Common myeloid progenitor, CD34-positive (primary cell): Measurements from ENCODE around the gene SCN11A.

Experiments used
- CTCF ChIA-PET: fragments of 350-600 bp; sonication (Branson Sonifier 250); formaldehyde crosslinking; loops from one replicate; lab custom pipeline; 2021; ENCODE audit warnings: antibody characterized with exemption; lab: Charles Lee
- POLR2A ChIA-PET: fragments of 350-600 bp; sonication (Branson Sonifier 250); formaldehyde crosslinking; loops from one replicate; lab custom pipeline; 2021; ENCODE audit warnings: antibody characterized with exemption; lab: Charles Lee
- DNase-seq, 3 donors: peaks; one replicate each; pipeline versions ENCODE4 v3.0.0 to v3.0.0-alpha.2; 2013
- H3K27ac ChIP-seq, 2 experiments: 1 replicate in 1 of 2; 2 replicates in 1 of 2; pipeline ENCODE4 v1.7.0; 2013; ENCODE audit warnings: inconsistent platforms in 2 of 2, low read length in 2 of 2, mild to moderate bottlenecking in 2 of 2, low read depth in 1 of 2, moderate library complexity in 1 of 2; ENCODE audit not compliant: severe bottlenecking in 2 of 2, insufficient read depth in 1 of 2, poor library complexity in 1 of 2
- H3K27me3 ChIP-seq, 5 experiments: replicated peaks in 2 of 5; 1 replicate in 3 of 5; 2 replicates in 2 of 5; pipeline versions ENCODE4 v1.6.1 to v1.7.0; 2013; ENCODE audit warnings: low read length in 4 of 5, mild to moderate bottlenecking in 2 of 5, moderate library complexity in 2 of 5, inconsistent platforms in 1 of 5; ENCODE audit not compliant: insufficient read depth in 5 of 5, control insufficient read depth in 4 of 5
- H3K36me3 ChIP-seq, 4 experiments: 1 replicate in 2 of 4; 2 replicates in 2 of 4; pipeline versions ENCODE4 v1.6.1 to v1.7.0; 2013; ENCODE audit warnings: low read length in 3 of 4, control low read depth in 1 of 4, mild to moderate bottlenecking in 1 of 4; ENCODE audit not compliant: control insufficient read depth in 4 of 4, insufficient read depth in 4 of 4
- H3K4me1 ChIP-seq, 4 experiments: 1 replicate in 3 of 4; 2 replicates in 1 of 4; pipeline versions ENCODE4 v1.6.1 to v1.7.1; 2013; ENCODE audit warnings: low read length in 3 of 4, mild to moderate bottlenecking in 3 of 4, control low read depth in 1 of 4, inconsistent platforms in 1 of 4, moderate library complexity in 1 of 4; ENCODE audit not compliant: control insufficient read depth in 4 of 4, insufficient read depth in 4 of 4; ENCODE audit errors: control extremely low read depth in 1 of 4
- H3K4me3 ChIP-seq, 7 experiments: 1 replicate in 4 of 7; 2 replicates in 3 of 7; pipeline versions ENCODE4 v1.5.1 to v1.7.0; 2013; ENCODE audit warnings: mild to moderate bottlenecking in 7 of 7, low read length in 6 of 7, moderate library complexity in 6 of 7, inconsistent platforms in 2 of 7, low read depth in 2 of 7, control low read depth in 1 of 7; ENCODE audit not compliant: insufficient read depth in 4 of 7, control insufficient read depth in 1 of 7; ENCODE audit errors: extremely low read depth in 1 of 7
- H3K9me3 ChIP-seq, 5 experiments: 1 replicate in 4 of 5; 2 replicates in 1 of 5; pipeline versions ENCODE4 v1.6.1 to v1.7.1; 2013; ENCODE audit warnings: low read length in 4 of 5, mild to moderate bottlenecking in 2 of 5, inconsistent platforms in 1 of 5, low read depth in 1 of 5, moderate library complexity in 1 of 5; ENCODE audit not compliant: control insufficient read depth in 4 of 5, insufficient read depth in 2 of 5; ENCODE audit errors: control extremely low read depth in 1 of 5
- WGBS: methylation state at CpG from one replicate; pipeline ENCODE4 v1.1.5; 2013; ENCODE audit not compliant: insufficient coverage; 5-methylcytosine and 5-hydroxymethylcytosine counted together

The SCN11A gene

GRCh38 chr3:39013921-39014509, 37.7 kb downstream of the SCN11A start:
- H3K9me3 ChIP-seq: peaks cover 0 to 4% (median 0%) of the 10 kb centered on the region in 5 experiments
- no peak overlapping the region for H3K27ac ChIP-seq
- CTCF ChIA-PET: interaction anchor here (0.5 kb wide), 1 partner anchor 17 kb away, joined by 3 read pairs; no protein-coding TSS in a partner anchor
- H3K4me3 ChIP-seq: no peak overlapping the region
- POLR2A ChIA-PET: no interaction called here
- DNase-seq: no peak
- no peaks in the 10 kb centered on the region for H3K27me3 ChIP-seq
- 100% methylated on average over 3 of the region's 4 CpGs for WGBS
- no peaks in the 10 kb centered on the region for H3K36me3 ChIP-seq
- peaks cover 0 to 20% (median 9%) of the 10 kb centered on the region in 4 experiments for H3K4me1 ChIP-seq

GRCh38 chr3:39013289-39013688, 38.5 kb downstream of the SCN11A start:
- POLR2A ChIA-PET: no interaction called here
- CTCF ChIA-PET: interaction anchor here (0.8 kb wide), 1 partner anchor 13 kb away, joined by 4 read pairs; no protein-coding TSS in a partner anchor
- no peaks in the 10 kb centered on the region for H3K36me3 ChIP-seq
- DNase-seq: no peak
- H3K4me3 ChIP-seq: no peak overlapping the region
- H3K27me3 ChIP-seq: no peaks in the 10 kb centered on the region
- H3K9me3 ChIP-seq: peaks cover 0 to 4% (median 0%) of the 10 kb centered on the region in 5 experiments
- peaks cover 0 to 20% (median 9%) of the 10 kb centered on the region in 4 experiments for H3K4me1 ChIP-seq
- WGBS: 59% methylated on average over 2 of the region's 2 CpGs
- H3K27ac ChIP-seq: no peak overlapping the region

- DNase-seq: peak in 2 of 3 donors; percentile 50 to 56
- no peaks in the 10 kb centered on the region for H3K36me3 ChIP-seq
- H3K9me3 ChIP-seq: peaks cover 0 to 6% (median 0%) of the 10 kb centered on the region in 5 experiments
- POLR2A ChIA-PET: no interaction called here
- 27% methylated on average over 1 of the region's 2 CpGs for WGBS
- H3K4me1 ChIP-seq: peaks cover 0 to 20% (median 9%) of the 10 kb centered on the region in 4 experiments
- H3K27me3 ChIP-seq: no peaks in the 10 kb centered on the region
- peak overlapping the region in 1 of 2 experiments; percentile 22 for H3K27ac ChIP-seq
- CTCF ChIA-PET: interaction anchor here (1.3 to 3.4 kb wide), 3 partner anchors 9 to 19 kb away, joined by 4 to 13 read pairs (median 5); no protein-coding TSS in a partner anchor
- H3K4me3 ChIP-seq: no peak overlapping the region
Measured at GRCh38 chr3:39011191-39011736, 40.5 kb downstream of the SCN11A start.

GRCh38 chr3:39005295-39005694, 46.4 kb downstream of the SCN11A start:
- Histone ChIP-seq H3K27ac (no peak overlapping the region), H3K27me3 (no peaks in the 10 kb centered on the region), H3K4me3 (no peak overlapping the region), H3K9me3 (peaks cover 0 to 6% (median 0%) of the 10 kb centered on the region in 5 experiments), H3K36me3 (no peaks in the 10 kb centered on the region), H3K4me1 (no peaks in the 10 kb centered on the region)
- POLR2A ChIA-PET: no interaction called here
- CTCF ChIA-PET: interaction anchor here (1.1 to 1.4 kb wide), 3 partner anchors 11 to 26 kb away, joined by 3 read pairs; no protein-coding TSS in a partner anchor
- DNase-seq: no peak
- WGBS: 91% methylated on average over 2 of the region's 2 CpGs
